Left cardiac atrium (tissue), 4 donors: ENCODE data around the gene CST3. TPM values are rescaled to one million over a fixed set of nuclear protein-coding genes. Genes with fewer than 3 reads are reported as not detected.
A peak's percentile ranks its signal among the peaks of the same experiment; 100 is the strongest.
"Not testable (repeated sequence)": the region's sequence is repeated elsewhere in the genome, so short reads cannot be mapped to it uniquely, and the experiment has no call there.

Experiments
- ATAC-seq, 2 donors: fragments of 200-7000 bp; cut with Tn5 transposase; one replicate each; pipeline ENCODE4 v1.9.1; 2020; ENCODE audit warnings: mild to moderate bottlenecking in 2 of 2, moderate library complexity in 2 of 2
- DNase-seq: peaks from one replicate; pipeline ENCODE4 v3.0.0-alpha.2; 2020
- intact Hi-C, 2 donors: fragments of 100-400 bp; cut with DNase I; formaldehyde crosslinking; loops; one replicate each; pipeline versions ENCODE4 v1.14.1 to v1.15.1; 2022 to 2023
- total RNA-seq, 2 donors: library from RNA; stranded (reverse); fragmentation: NEBNext Ultra II Directional; extraction: Animal tissue kit (Norgen Biotek cat#: 25700); gene quantifications; one replicate each; pipeline ENCODE4 v1.2.1, GENCODE V29; 2021
- donor health status: DM: no; HTN: yes; CAD: no.
- donor health status: DM: no; HTN: yes; CAD: no; lungs with severe emphysema.
- donor health status: DM: yes; HTN: yes; CAD: no.
- donor health status: Dilated cardiomyopathy.

CST3 gene
- total RNA-seq, 2 donors from 2014 or later, result 940 to 1,205 TPM

DNA sequence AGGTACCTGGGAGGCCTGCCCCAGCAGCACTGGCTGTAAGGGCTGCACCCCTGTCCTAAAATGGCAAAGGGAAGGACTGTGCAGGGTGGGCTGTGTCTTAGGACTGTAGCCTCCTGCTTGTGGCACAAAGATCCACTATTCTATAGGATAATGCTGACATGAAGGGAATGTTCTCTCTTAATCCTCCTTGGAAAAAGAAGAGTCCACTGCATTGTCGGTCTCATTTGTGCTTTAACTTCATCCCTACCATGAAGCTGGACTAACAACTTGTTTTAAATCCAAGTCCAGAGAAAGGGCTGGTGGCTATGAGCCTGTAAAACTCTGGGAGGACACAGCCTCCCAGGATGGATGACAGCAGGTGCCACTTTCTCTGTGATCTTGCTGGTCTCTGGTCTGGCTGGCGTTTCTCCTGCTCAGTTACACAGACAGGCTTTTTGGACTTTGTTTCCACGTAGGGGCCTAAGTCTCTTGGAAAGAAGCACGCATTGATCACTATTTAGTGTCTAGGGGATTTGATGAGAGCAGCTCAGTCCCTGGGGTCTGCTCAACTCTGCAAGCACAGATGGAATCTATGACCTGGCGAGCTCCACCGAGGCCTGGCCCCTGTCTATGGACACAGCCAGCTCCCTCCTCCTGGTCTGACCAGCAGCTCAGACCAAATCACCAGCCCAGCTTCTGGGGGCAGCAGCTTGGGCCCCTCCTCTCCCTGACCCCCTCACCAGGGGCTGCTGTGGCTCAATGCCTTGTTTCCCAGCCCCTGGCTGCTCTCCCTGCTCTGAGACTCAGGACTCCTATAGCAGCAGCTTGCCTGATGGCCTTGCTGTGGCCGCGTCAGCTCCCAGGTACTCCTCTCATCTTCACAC, 4.8 kb downstream of the CST3 start:
- DNase-seq (no peak), ATAC-seq (no peak)
- intact Hi-C loops, result loop anchor here in 1 of 2 donors (10.0 kb wide), 1 partner anchor 268 kb away; the partner anchor contains the start of gene GZF1

GRCh38 chr20:23631981-23632710, 5.6 kb downstream of the CST3 start:
- peak in 1 of 2 donors; percentile 6 for ATAC-seq
- DNase-seq, result no peak
- intact Hi-C loops, result loop anchor here in 1 of 2 donors (10.0 kb wide), 1 partner anchor 267 kb away; the partner anchor contains the start of gene GZF1

DNA sequence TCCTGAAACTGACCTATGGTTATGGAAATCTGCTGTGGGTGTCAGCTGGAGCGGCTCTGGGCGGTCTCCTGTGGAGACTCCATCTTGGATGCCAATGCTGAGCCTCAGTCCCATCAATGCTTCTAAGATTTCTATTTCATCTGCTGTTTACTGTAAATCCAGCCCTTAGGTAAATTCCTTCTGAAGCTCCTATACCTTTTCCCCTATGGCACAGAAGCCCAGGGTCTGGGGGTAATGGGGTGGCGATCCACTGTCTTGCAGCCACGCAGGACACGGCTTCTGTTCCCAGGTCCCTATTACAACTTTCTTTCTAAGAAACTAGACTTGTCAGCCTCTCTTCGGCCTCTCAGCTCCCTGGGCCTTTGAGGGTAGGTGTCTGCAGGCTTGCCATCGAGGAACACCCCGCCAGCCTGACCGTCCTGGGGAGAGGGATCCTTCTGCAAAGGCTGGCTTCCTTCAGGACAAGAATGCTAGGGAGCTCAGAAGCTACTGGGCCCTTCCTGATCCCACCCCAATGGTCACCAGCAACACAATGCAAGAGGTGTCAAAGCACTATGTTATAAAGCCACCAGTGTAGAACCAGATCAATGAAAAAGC, 6.4 kb downstream of the CST3 start:
- ATAC-seq, result no peak
- intact Hi-C loops, result loop anchor here in 1 of 2 donors (10.0 kb wide), 1 partner anchor 267 kb away; the partner anchor contains the start of gene GZF1
- DNase-seq, result no peak

GRCh38 chr20:23630392-23630849, 7.3 kb downstream of the CST3 start:
- intact Hi-C loops, result loop anchor here in 1 of 2 donors (10.0 kb wide), 1 partner anchor 266 kb away; the partner anchor contains the start of gene GZF1
- ATAC-seq, result no peak

DNA sequence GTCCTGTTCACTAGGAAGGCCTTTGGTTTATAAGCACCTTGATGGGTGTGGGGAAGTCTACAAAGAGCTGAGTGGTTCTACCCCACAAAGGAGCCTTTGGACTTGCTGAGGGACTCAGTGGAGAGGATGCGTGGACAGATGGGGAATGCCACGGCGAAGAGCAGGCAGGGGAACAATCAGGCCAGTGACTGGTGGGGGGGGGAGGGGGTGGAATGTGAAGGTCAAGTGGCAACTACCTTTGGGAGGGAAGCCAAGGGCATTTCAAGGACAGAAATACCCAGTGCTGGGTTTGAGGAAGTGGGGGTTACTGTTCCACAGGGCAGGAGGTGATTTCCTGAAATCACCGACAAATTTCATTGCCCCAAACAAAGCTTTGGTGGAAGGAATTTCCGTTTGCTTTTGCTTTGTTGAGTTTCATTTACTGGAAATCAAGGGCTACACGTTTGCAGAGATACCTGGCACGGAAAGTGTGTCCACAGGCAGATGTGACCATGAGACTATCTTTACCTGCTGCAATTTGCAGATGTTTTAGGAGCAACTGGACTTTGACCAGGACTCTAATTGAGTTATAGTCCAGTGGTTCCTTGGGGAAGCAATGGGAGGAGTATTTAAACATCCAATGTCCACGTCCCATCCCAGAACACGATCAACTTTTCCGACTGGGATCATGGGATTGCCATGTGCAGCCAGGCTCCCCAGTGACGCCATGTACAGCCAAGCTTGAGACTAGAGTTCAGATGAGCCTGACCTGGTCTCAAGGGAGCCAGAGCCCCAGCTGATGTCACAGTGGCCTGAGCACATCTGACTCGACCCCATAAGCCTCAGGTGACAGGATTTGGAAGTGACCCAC, 8.0 kb downstream of the CST3 start:
- ATAC-seq, result no peak
- intact Hi-C loops, result loop anchor here in 1 of 2 donors (10.0 kb wide), 1 partner anchor 265 kb away; the partner anchor contains the start of gene GZF1
- no peak for DNase-seq

More at GRCh38 chr20:23630392-23630849, 7.3 kb downstream of the CST3 start:
- no peak for DNase-seq

DNA sequence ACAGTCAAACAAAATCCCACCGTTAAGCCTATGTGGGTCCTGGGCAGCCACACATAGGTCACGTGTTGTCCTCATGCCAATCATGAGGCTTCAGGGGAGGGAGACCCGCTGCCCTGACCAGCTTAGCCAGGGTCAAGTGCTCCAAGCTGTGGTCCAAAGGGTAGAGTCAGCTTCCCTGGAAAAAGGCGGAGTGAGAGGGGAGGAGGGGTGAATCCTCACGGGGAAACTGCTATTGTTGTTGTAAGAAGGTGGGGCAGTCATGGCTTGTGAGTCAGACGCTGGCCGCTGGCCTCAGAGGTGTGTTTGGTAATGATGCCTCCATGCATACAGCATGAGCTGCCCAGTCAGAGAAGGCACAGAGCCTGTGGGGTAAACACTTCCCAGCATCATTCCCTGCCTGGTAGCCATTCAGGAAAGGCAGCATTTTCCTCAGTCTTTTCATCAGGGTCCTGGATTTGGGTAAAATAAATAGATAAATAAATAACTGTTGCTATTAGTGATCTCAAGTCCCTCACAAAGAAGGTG, 8.7 kb downstream of the CST3 start:
- DNase-seq (peak; percentile 75), ATAC-seq (peak in 1 of 2 donors; percentile 67)
- intact Hi-C loops, result no loop called here

DNA sequence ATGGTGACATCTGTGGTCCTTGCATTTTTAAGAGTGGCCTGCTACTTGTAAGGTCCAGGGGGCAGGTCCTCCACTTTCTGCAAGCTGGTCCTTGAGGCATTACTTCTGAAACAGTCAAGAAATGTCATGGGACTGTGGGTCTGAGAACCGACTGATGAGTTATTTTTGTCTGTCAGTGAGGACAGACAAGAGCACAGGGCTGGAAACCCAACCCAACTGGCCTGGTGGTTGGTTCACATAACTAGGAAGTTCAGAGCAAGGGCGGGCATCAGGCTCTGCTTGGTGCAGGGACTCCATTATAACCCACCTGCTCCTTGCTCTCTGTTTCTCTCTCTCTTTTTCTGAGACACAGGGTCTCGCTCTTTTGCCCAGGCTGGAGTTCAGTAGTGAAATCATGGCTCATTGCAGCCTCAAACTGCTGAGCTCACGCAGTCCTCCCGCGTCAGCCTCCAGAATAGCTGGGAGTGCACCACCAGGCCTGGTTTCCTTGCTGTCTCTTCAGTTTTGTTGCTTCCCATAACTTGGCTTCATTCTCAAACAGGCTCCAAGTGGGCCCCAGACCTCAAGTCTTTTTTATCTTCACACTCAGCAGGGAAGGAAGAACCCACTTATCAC, 9.2 kb downstream of the CST3 start:
- intact Hi-C loops, result no loop called here
- no peak for DNase-seq
- no peak for ATAC-seq

DNA sequence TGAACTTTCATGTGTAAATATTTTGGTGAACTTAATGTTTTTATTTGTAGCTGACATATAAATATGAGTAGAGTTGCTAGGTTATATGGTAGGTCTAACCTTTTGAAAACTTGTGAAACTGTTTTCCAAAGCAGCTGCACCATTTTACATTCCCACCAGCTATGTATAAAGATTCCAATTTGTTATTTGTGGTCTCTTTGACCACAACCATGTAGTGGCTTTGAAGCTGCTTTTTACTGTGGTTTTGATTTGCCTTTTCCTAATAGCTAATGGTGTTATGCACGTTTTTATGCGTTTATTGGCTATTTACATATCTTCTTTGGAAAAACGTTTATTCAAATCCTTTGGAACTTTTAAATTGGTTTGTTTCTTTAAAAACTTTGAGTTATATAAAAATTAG, 10.3 kb downstream of the CST3 start:
- DNase-seq (no peak), ATAC-seq (no peak)
- intact Hi-C loops, result no loop called here

- intact Hi-C loops, result no loop called here
- DNase-seq (no peak), ATAC-seq (no peak)
Observed at GRCh38 chr20:23626040-23626620, 11.6 kb downstream of the CST3 start.

GRCh38 chr20:23625236-23625964, 12.4 kb downstream of the CST3 start:
- intact Hi-C loops, result no loop called here
- ATAC-seq (no peak), DNase-seq (no peak)

GRCh38 chr20:23624324-23624691, 13.4 kb downstream of the CST3 start:
- intact Hi-C loops, result no loop called here
- ATAC-seq, result peak in 1 of 2 donors; percentile 28
- no peak for DNase-seq

DNA sequence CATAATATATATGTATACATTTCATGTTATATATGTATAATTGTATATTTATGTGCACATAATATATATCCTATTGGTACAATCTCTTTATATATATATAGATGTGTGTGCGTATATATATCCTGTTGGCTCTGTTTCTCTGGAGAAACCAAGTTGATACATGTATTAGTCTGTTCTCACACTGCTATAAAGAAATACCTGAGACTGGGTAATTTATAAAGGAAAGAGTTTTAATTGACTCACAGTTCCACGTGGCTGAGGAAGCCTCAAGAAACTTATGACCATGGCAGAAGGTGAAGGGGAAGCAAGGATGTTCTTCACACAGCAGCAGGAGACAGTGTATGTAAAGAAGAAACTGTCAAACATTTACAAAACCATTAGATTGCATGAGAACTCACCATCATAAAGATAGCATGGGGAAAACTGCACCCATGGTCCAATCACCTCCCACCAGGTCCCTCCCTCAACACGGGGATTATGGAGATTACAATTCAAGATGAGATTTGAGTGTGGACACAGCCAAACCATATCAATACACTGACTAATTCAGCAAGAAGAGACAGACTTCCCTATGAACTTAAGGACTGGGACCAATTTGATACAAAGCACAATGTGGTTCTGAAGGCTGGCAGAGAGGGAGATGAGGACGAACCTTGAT, 14.0 kb downstream of the CST3 start:
- ATAC-seq, result no peak
- intact Hi-C loops, result no loop called here
- no peak for DNase-seq

- peak; percentile 90 to 98 for ATAC-seq
- intact Hi-C loops, result no loop called here
- DNase-seq, result peak; percentile 86
Observed at GRCh38 chr20:23622839-23623343, 14.9 kb downstream of the CST3 start.

DNA sequence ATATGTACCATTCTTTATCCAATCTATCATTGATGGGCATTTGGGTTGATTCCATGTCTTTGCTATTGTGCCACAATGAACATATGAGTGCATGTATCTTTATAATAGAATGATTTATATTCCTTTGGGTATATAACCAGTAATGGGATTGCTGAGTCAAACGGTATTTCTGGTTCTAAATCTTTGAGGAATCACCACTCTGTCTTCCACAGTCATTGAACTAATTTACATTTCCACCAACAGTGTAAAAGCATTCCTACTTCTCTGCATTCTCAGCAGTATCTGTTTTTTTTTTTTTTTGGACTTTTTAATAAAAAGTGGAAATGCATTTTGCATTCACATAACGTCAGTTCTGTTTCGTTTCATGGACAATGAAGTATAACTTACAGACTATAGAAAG, 15.4 kb downstream of the CST3 start:
- intact Hi-C loops, DNase-seq, ATAC-seq: not testable (repeated sequence)

DNA sequence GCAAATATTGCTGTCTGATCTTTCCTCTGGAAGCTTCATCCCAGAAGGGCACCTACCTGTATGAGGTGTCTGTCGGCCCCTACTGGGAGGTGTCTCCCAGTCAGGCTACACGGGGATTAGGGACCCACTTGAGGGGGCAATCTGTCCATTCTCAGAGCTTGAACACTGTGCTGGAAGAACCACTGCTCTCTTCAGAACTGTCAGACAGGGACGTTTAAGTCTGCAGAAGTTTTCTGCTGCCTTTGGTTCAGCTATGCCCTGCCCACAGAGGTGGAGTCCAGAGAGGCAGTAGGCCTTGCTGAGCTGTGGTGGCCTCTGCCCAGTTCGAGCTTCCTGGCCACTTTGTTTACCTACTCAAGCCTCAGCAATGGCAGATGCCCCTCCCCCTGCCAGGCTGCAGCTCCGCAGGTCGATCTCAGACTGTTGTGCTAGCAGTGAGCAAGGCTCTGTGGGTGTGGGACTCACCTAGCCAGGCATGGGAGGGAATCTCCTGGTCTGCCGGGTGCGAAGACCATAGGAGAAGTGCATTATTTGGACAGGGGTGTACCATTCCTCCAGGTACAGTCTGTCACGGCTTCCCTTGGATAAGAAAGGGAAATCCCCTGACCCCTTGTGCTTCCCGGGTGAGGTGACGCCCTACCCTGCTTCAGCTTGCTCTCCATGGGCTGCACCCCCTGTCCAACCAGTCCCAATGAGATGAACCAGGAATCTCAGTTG, 16.9 kb downstream of the CST3 start:
- ATAC-seq, DNase-seq, intact Hi-C loops: not testable (repeated sequence)
